SK-N-SH treated with all-trans-retinoic acid at 6 μM for 48 hours (cell line): ENCODE results near the gene KIF26A.

Experiments
- ATAC-seq: fragments of 200-7000 bp; cut with Tn5 transposase; 3 replicates; pipeline ENCODE4 v1.9.1; 2020; ENCODE audit warnings: mild to moderate bottlenecking, moderate library complexity
- ARNTL ChIP-seq: fragments of 450-650 bp; formaldehyde crosslinking; IDR thresholded peaks from 2 replicates; pipeline ENCODE4 v1.5.0; 2020; ENCODE audit warnings: low read depth, mild to moderate bottlenecking, moderate library complexity, borderline replicate concordance
- BACH2 ChIP-seq: fragments of 250-450 bp; sonication (Bioruptor Pico); IDR thresholded peaks from 2 replicates; pipeline ENCODE4 v1.9.0; 2021; ENCODE audit warnings: mild to moderate bottlenecking, borderline replicate concordance
- CREB5 ChIP-seq: fragments of 250-450 bp; sonication (Bioruptor Pico); IDR thresholded peaks from 2 replicates; pipeline ENCODE4 v1.5.1; 2020; ENCODE audit warnings: low read depth, mild to moderate bottlenecking, moderate library complexity
- CSDC2 ChIP-seq: fragments of 250-450 bp; sonication (Bioruptor Pico); IDR thresholded peaks from 2 replicates; pipeline ENCODE4 v1.5.0; 2020; ENCODE audit warnings: mild to moderate bottlenecking, moderate library complexity
- CSRNP3 ChIP-seq: fragments of 250-450 bp; sonication (Bioruptor Pico); IDR thresholded peaks from 2 replicates; pipeline ENCODE4 v1.5.1; 2021; ENCODE audit warnings: mild to moderate bottlenecking, moderate library complexity
- ESRRG ChIP-seq: fragments of 250-450 bp; sonication (Bioruptor Pico); IDR thresholded peaks from 2 replicates; pipeline ENCODE4 v1.6.1; 2021; ENCODE audit warnings: mild to moderate bottlenecking
- GLIS3 ChIP-seq: fragments of 250-450 bp; sonication (Bioruptor Pico); IDR thresholded peaks from 2 replicates; pipeline ENCODE4 v1.5.0; 2020; ENCODE audit warnings: mild to moderate bottlenecking, moderate library complexity
- ISL1 ChIP-seq: fragments of 250-450 bp; sonication (Bioruptor Pico); IDR thresholded peaks from 2 replicates; pipeline ENCODE4 v2.1.2; 2022; ENCODE audit warnings: mild to moderate bottlenecking, moderate library complexity
- OSR1 ChIP-seq: fragments of 250-450 bp; sonication (Bioruptor Pico); IDR thresholded peaks from 2 replicates; pipeline ENCODE4 v1.8.0; 2022; ENCODE audit warnings: moderate library complexity, mild to moderate bottlenecking, inconsistent platforms
- POU6F1 ChIP-seq: fragments of 250-450 bp; sonication (Bioruptor Pico); IDR thresholded peaks from 2 replicates; pipeline ENCODE4 v1.8.0; 2021; ENCODE audit warnings: low read depth, mild to moderate bottlenecking, moderate library complexity, borderline replicate concordance
- PPARA ChIP-seq: fragments of 250-450 bp; sonication (Bioruptor Pico); IDR thresholded peaks from 2 replicates; pipeline ENCODE4 v1.5.0; 2020; ENCODE audit warnings: mild to moderate bottlenecking, borderline replicate concordance
- RARB ChIP-seq: fragments of 250-450 bp; sonication (Bioruptor Pico); IDR thresholded peaks from 2 replicates; pipeline ENCODE4 v1.8.0; 2021; ENCODE audit warnings: mild to moderate bottlenecking, moderate library complexity
- SNAI2 ChIP-seq: fragments of 250-450 bp; sonication (Bioruptor Pico); IDR thresholded peaks from 2 replicates; pipeline ENCODE4 v1.5.0; 2020; ENCODE audit warnings: mild to moderate bottlenecking, moderate library complexity
- TCF4 ChIP-seq: fragments of 250-450 bp; sonication (Bioruptor Pico); IDR thresholded peaks from 2 replicates; pipeline ENCODE4 v1.8.0; 2021; ENCODE audit warnings: mild to moderate bottlenecking, moderate library complexity, borderline replicate concordance
- TOX ChIP-seq: fragments of 250-450 bp; sonication (Bioruptor Pico); IDR thresholded peaks from 2 replicates; pipeline ENCODE4 v1.8.0; 2021; ENCODE audit warnings: mild to moderate bottlenecking, moderate library complexity, borderline replicate concordance
- TSHZ2 ChIP-seq: fragments of 250-450 bp; sonication (Bioruptor Pico); IDR thresholded peaks from 2 replicates; pipeline ENCODE4 v1.5.0; 2020; ENCODE audit warnings: mild to moderate bottlenecking, moderate library complexity
- ZC3H10 ChIP-seq: fragments of 250-450 bp; sonication (Bioruptor Pico); IDR thresholded peaks from 2 replicates; pipeline ENCODE4 v1.5.1; 2021; ENCODE audit warnings: mild to moderate bottlenecking, moderate library complexity
- ZFP3 ChIP-seq: fragments of 250-450 bp; sonication (Bioruptor Pico); IDR thresholded peaks from 2 replicates; pipeline ENCODE4 v1.5.0; 2020; ENCODE audit warnings: mild to moderate bottlenecking, moderate library complexity
- ZFP30 ChIP-seq: fragments of 450-650 bp; formaldehyde crosslinking; IDR thresholded peaks from 2 replicates; pipeline ENCODE4 v1.5.0; 2022; ENCODE audit warnings: mild to moderate bottlenecking, moderate library complexity
- ZNF565 ChIP-seq: fragments of 450-650 bp; formaldehyde crosslinking; conservative IDR thresholded peaks from 2 replicates; pipeline ENCODE4 v1.5.0; 2020; ENCODE audit warnings: low read depth, mild to moderate bottlenecking, moderate library complexity
- ZNF70 ChIP-seq: fragments of 450-650 bp; formaldehyde crosslinking; IDR thresholded peaks from 2 replicates; pipeline ENCODE4 v1.5.0; 2020; ENCODE audit warnings: mild to moderate bottlenecking, moderate library complexity
- ZNF8 ChIP-seq: fragments of 450-650 bp; formaldehyde crosslinking; IDR thresholded peaks from 2 replicates; pipeline ENCODE4 v1.5.0; 2020; ENCODE audit warnings: mild to moderate bottlenecking, moderate library complexity

The KIF26A gene

GRCh38 chr14:104184911-104185499 lies 46.6 kb downstream of the KIF26A start (continued):
- no peak for TF ChIP-seq CSDC2 (CRISPR knock-in tag)

- TF ChIP-seq BACH2 (CRISPR knock-in tag) (no peak), SNAI2 (no peak), ZFP3 (CRISPR knock-in tag) (no peak), TCF4 (CRISPR knock-in tag) (no peak), ZNF70 (CRISPR knock-in tag) (no peak), ZNF8 (CRISPR knock-in tag) (no peak), GLIS3 (CRISPR knock-in tag) (no peak), CSDC2 (CRISPR knock-in tag) (no peak), ZNF565 (CRISPR knock-in tag) (no peak), ISL1 (no peak), ESRRG (CRISPR knock-in tag) (no peak), TOX (no peak), CSRNP3 (no peak), OSR1 (CRISPR knock-in tag) (no peak)
- TF ChIP-seq, all 23 proteins: peak for 0
- no peak for ATAC-seq
These were observed 47.6 kb downstream of the KIF26A start for GRCh38 chr14:104185916-104186495.

- no peak for TF ChIP-seq ZFP30 (CRISPR knock-in tag)
- TF ChIP-seq ESRRG (CRISPR knock-in tag) = no peak
- no peak for TF ChIP-seq TSHZ2
- TF ChIP-seq SNAI2 = no peak
- no peak for TF ChIP-seq ZC3H10 (CRISPR knock-in tag)
- TF ChIP-seq ZNF565 (CRISPR knock-in tag) = no peak
- no peak for TF ChIP-seq ZNF8 (CRISPR knock-in tag)
- no peak for ATAC-seq
These were observed 48.2 kb downstream of the KIF26A start for GRCh38 chr14:104186575-104186974.

- TF ChIP-seq RARB (no peak), ZNF565 (CRISPR knock-in tag) (no peak), ZNF8 (CRISPR knock-in tag) (no peak), POU6F1 (CRISPR knock-in tag) (no peak), SNAI2 (no peak), ISL1 (no peak), CSRNP3 (no peak), ZFP30 (CRISPR knock-in tag) (no peak), ZC3H10 (CRISPR knock-in tag) (no peak), ZNF70 (CRISPR knock-in tag) (no peak), GLIS3 (CRISPR knock-in tag) (no peak), PPARA (CRISPR knock-in tag) (no peak), ESRRG (CRISPR knock-in tag) (no peak), TCF4 (CRISPR knock-in tag) (no peak), TSHZ2 (no peak), CREB5 (CRISPR knock-in tag) (no peak), ARNTL (CRISPR knock-in tag) (no peak)
- ATAC-seq = no peak
These were observed 48.9 kb downstream of the KIF26A start for GRCh38 chr14:104187121-104187889.
